Subcutaneous adipose tissue (tissue), 4 donors: Measurements from ENCODE around the gene MRPL19. TPM values are rescaled to one million over a fixed set of nuclear protein-coding genes. Genes with fewer than 3 reads are reported as not detected.

Experiments
- total RNA-seq, 4 donors: library from RNA; depleted of rRNA; stranded (reverse); fragments of >200 nt; gene quantifications; one replicate each; pipeline ENCODE4 v1.1.0, GENCODE V29; 2016
- TF ChIP-seq, protein P1 (sequence below): fragments of 450-650 bp; IDR thresholded peaks from one replicate; pipeline ENCODE4 v1.5.1; 2016; ENCODE audit warnings: low read depth, mild to moderate bottlenecking, control low read depth, antibody characterized with exemption, moderate library complexity

The MRPL19 gene
- total RNA-seq, 4 donors from 2014 or later = 24.1 to 39.1 (median 32.0) TPM

DNA sequence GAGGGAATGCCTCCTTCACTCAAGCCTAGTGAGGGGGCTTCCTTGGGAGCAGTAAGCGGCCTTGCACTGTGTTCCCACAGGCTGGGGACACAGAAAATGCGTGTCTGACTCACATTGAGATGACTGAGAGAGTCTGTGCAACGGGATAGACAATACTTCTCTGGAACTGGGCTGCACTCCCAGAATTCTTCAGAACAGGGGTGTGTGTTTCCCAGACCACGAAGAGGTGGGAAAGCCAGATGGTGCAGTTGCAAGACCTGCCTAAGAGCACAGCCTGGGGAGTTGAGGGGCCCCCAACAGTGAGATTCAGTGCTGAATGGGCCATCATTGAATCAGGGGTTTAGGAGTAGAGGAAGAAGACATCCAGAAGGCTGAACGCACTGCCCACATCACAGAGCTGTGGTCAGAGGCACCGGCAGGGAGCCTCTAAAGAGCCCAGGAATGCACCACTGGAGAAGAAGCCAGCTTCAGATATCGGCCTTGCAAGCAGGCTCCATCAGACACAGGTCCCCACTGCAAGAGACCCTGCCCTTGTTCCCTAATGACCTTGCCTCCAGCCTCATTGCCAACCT, 36.6 kb upstream of the MRPL19 start:
- TF ChIP-seq, protein P1, sequence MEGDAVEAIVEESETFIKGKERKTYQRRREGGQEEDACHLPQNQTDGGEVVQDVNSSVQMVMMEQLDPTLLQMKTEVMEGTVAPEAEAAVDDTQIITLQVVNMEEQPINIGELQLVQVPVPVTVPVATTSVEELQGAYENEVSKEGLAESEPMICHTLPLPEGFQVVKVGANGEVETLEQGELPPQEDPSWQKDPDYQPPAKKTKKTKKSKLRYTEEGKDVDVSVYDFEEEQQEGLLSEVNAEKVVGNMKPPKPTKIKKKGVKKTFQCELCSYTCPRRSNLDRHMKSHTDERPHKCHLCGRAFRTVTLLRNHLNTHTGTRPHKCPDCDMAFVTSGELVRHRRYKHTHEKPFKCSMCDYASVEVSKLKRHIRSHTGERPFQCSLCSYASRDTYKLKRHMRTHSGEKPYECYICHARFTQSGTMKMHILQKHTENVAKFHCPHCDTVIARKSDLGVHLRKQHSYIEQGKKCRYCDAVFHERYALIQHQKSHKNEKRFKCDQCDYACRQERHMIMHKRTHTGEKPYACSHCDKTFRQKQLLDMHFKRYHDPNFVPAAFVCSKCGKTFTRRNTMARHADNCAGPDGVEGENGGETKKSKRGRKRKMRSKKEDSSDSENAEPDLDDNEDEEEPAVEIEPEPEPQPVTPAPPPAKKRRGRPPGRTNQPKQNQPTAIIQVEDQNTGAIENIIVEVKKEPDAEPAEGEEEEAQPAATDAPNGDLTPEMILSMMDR = no peak

DNA sequence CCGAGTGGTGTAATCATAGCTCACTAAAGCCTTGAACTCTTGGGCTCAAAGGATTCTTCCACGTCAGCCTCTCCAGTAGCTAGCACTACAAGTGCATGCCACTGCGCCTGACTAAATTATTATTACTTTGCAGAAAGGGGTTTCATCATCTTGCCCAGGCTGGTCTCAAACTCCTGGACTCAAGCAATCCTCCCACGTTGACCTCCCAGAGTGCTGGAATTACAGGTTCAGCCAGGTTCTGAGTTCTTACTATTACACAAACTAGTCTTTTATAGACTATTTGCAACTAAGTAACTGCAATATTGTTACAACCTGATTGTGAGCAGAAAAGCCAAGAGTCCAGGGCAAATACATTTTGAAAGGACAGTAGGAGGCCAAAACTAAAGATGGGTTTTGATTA, 35.9 kb upstream of the MRPL19 start:
- TF ChIP-seq, protein P1 = no peak

DNA sequence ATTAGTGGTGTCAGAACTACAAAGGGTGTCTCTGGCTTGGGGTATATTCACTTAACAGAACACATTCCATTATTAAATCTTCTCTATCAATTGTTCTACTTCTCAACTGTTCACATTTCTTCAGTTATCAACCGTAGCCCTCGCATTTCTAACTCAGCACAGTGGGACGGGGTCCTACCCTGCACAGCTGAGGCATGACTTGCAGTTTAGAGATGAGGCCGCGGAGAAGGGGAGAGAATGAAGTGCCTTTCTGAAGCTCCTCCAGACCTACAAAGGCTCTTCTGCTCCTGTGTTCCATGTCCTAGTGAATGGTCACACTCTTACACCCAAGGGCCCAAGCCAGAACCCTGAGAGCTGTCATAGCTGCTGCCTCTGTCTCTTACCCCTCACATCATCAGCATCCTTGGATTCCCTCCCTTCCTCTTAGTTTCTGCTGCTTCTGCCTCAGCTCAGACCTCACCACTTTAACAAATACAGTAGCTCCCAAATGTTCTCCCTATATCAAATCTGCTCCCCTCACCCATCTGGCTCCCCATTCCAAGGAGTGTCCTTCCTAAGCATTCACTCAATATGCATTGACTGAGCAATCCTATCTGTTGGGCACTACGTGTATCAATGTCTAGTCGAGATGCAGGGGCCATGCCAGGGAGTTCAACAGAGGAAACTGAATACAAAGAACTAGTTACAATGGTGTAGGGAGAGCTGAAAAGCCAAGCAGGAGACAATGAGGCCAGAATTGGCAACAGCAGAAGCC, 34.3 kb upstream of the MRPL19 start:
- TF ChIP-seq, protein P1 = no peak

DNA sequence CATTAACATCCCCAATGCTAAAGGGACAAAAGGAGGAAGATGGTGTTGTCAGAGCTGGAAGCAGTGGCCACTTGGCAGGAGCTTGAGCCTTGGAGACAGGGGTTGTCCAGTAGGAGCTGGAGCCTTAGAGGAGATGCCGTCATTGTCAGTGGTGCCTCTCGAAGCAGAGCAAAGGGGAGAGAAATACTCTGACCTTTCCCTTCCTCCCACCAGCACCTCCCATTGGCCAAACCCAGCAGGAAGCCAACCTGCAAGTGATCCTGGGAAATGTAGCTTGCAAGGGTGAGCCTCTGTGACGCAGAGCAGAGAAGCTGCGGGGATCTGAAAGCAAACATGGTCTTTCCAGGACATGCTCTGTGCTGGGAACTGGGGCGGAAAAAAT, 33.7 kb upstream of the MRPL19 start:
- TF ChIP-seq, protein P1 = no peak

DNA sequence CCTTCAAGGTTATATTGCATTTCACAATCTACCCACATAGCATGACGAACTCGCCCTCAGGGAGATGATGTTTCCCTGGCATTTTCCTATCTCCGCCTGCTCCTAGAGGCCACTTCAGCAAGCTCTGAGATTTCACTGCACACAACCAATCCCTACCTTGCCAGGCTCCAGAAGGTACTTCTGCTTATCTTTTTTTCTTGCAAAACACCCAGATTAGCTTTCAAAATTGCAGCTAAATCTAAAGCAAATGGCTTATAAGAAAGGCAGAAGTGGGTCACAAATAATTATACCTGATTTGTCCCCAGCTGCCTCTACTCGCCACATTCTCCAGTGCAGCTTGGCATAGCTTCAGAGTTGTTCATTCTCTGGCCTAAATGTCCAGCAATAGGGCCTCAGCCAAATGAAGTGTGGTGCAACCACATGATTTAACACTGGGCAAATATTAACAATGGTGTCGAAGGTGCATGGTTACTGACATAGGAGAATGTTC, 32.4 kb upstream of the MRPL19 start:
- TF ChIP-seq, protein P1 = no peak

DNA sequence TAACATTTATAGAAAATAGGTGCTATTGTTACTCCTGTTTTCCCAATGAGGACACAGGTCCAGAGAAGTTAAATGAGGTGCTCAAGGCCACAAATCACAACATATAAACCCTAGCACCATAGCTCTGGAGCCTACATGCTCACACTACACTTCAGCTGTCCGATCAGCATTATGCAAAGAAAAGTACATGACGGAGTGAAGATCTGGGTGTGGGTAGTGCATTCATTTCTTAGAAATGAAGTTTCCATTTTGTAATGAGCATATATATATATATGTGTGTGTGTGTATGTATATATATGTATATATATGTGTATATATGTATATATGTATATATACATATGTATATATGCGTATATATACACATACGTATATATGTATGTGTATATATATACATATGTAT, 30.2 kb upstream of the MRPL19 start:
- TF ChIP-seq, protein P1 = no peak

DNA sequence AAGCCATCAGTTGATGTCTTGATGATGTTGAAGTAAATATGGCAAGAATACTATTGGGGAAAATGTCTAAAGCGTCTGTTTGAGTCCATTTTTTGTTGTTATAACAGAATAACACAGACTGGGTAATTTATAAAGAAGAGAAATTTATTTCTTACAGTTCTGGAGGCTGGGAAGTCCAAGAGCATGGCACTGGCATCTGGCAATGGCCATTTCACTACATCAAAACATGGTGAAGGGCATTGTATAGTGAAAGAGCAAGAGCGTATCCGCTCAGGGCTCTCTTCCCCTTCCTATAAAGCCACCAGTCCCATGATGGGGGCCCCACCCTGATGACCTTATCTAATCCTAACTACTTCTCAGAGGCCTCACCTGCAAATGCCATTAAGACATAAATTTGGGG, 29.6 kb upstream of the MRPL19 start:
- TF ChIP-seq, protein P1 = no peak
